Natural killer cell (primary cell): Measurements from ENCODE around the gene EPHB1. TPM values are rescaled to one million over a fixed set of nuclear protein-coding genes. Genes with fewer than 3 reads are reported as not detected.

Experiments
- ATAC-seq, 3 donors: fragments of 150-1000 bp in 2 of 3; fragments of 200-7000 bp in 1 of 3; cut with Tn5 transposase; 1 replicate in 1 of 3; 2 replicates in 2 of 3; pipeline ENCODE4 v1.10.0; 2021; ENCODE audit warnings: mild to moderate bottlenecking in 2 of 3, moderate library complexity in 2 of 3
- DNase-seq, 2 donors: peaks; one replicate each; pipeline versions ENCODE4 v3.0.0 to v3.0.0-alpha.2; 2013 to 2021; ENCODE audit warnings: mixed read lengths in 1 of 2
- H3K27ac ChIP-seq: one replicate; pipeline ENCODE4 v1.5.1; 2013; ENCODE audit warnings: mild to moderate bottlenecking, low read length
- H3K27me3 ChIP-seq: one replicate; pipeline ENCODE4 v1.6.1; 2013; ENCODE audit warnings: low read length; ENCODE audit not compliant: control insufficient read depth, insufficient read depth
- H3K36me3 ChIP-seq: one replicate; pipeline ENCODE4 v1.6.1; 2013; ENCODE audit warnings: low read length; ENCODE audit not compliant: control insufficient read depth, insufficient read depth
- H3K4me1 ChIP-seq: one replicate; pipeline ENCODE4 v1.6.1; 2013; ENCODE audit warnings: low read length; ENCODE audit not compliant: control insufficient read depth, insufficient read depth
- H3K4me3 ChIP-seq: one replicate; pipeline ENCODE4 v1.5.1; 2013; ENCODE audit warnings: low read length
- H3K9me3 ChIP-seq: one replicate; pipeline ENCODE4 v1.6.1; 2013; ENCODE audit warnings: low read length; ENCODE audit not compliant: control insufficient read depth, insufficient read depth
- H3K27ac Mint-ChIP-seq, 2 donors: one replicate each; pipeline ENCODE4 v1.8.0; 2022; ENCODE audit warnings: mild to moderate bottlenecking in 2 of 2, mixed read lengths in 2 of 2, moderate library complexity in 1 of 2
- H3K27me3 Mint-ChIP-seq, 2 donors: one replicate each; pipeline ENCODE4 v1.8.0; 2022; ENCODE audit warnings: low read depth in 2 of 2, mixed read lengths in 2 of 2
- H3K36me3 Mint-ChIP-seq: one replicate; pipeline ENCODE4 v1.8.0; 2022; ENCODE audit warnings: mixed read lengths
- H3K4me1 Mint-ChIP-seq, 2 donors: one replicate each; pipeline ENCODE4 v1.8.0; 2022; ENCODE audit warnings: mixed read lengths in 2 of 2
- H3K4me3 Mint-ChIP-seq: one replicate; pipeline ENCODE4 v1.8.0; 2022; ENCODE audit warnings: mild to moderate bottlenecking, moderate library complexity, mixed read lengths
- H3K9me3 Mint-ChIP-seq, 2 donors: one replicate each; pipeline ENCODE4 v1.8.0; 2022; ENCODE audit warnings: mixed read lengths in 2 of 2
- CTCF ChIP-seq: fragments of 200-600 bp; IDR thresholded peaks from one replicate; pipeline ENCODE4 v1.8.0; 2022; ENCODE audit warnings: antibody characterized with exemption
- WGBS: methylation state at CpG from one replicate; pipeline ENCODE4 v1.1.7; 2013; ENCODE audit warnings: missing lambda C conversion rate; ENCODE audit not compliant: insufficient coverage; 5-methylcytosine and 5-hydroxymethylcytosine counted together
- intact Hi-C: fragments of 100-400 bp; cut with micrococcal nuclease; formaldehyde crosslinking; loops from one replicate; pipeline ENCODE4 v1.14.2; 2022
- total RNA-seq, 4 donors: library from RNA; stranded (reverse); fragments of 120-200 nt in 1 of 4; gene quantifications; one replicate each; pipeline versions ENCODE4 v1.2.3 to v1.2.4, GENCODE V29; 2013 to 2022

The EPHB1 gene
- total RNA-seq, 3 donors from 2014 or later (not counting 1 experiment from before 2014, with no cell fraction given) = 0.60 TPM; not detected in 2

GRCh38 chr3:135097276-135097946, 302.4 kb downstream of the EPHB1 start:
- no peak overlapping the region for H3K27ac Mint-ChIP-seq
- peaks cover 0 to 2% of the 10 kb centered on the region in 2 donors for H3K27me3 Mint-ChIP-seq
- no peaks in the 10 kb centered on the region for H3K27me3 ChIP-seq
- H3K4me3 Mint-ChIP-seq = no peak overlapping the region
- H3K9me3 ChIP-seq = no peaks in the 10 kb centered on the region
- H3K9me3 Mint-ChIP-seq = peaks cover 2 to 4% of the 10 kb centered on the region in 2 donors
- no peak for DNase-seq
- no peaks in the 10 kb centered on the region for H3K4me1 Mint-ChIP-seq
- H3K27ac ChIP-seq = no peak overlapping the region
- intact Hi-C loops = no loop called here
- no peak for TF ChIP-seq CTCF
- no peak for ATAC-seq
- no peaks in the 10 kb centered on the region for H3K36me3 ChIP-seq
- H3K4me1 ChIP-seq = no peaks in the 10 kb centered on the region
- 84% methylated on average over 5 of the region's 5 CpGs for WGBS
- no peaks in the 10 kb centered on the region for H3K36me3 Mint-ChIP-seq
- no peak overlapping the region for H3K4me3 ChIP-seq

DNA sequence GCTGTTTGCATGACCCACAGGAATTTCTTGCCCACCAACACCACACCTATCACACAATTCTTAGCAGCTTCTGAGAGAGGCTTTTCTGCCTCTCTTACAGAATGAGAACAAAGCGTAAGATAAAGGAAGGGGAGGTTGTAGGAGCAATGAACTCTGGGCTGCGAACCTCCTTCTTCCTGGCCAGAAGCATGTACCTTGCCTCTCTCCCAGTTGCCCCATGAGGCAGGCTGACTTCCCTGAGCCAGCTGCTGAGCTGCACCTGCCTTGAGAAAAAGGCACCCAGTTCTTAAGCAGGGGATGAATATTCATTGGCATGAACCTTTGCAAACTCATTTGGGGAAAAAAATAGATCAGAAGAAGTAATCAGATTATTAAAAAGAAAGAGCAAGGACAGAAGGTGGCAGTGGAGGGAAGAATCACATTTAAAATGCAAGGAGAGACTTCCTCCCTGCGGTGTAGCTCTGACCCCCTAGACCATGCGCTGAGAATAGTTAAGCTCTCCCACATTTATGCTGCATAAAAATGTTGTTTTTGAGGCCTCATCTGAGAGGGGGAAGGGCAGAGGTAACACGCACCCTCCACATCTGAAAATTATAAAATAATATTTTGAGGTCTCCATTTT, 304.8 kb downstream of the EPHB1 start:
- DNase-seq (no peak), ATAC-seq (no peak)
- no peaks in the 10 kb centered on the region for H3K36me3 ChIP-seq
- no peaks in the 10 kb centered on the region for H3K36me3 Mint-ChIP-seq
- no peak overlapping the region for H3K27ac ChIP-seq
- no peaks in the 10 kb centered on the region for H3K4me1 Mint-ChIP-seq
- peaks cover 2% of the 10 kb centered on the region in 2 donors for H3K9me3 Mint-ChIP-seq
- H3K9me3 ChIP-seq = no peaks in the 10 kb centered on the region
- no peaks in the 10 kb centered on the region for H3K4me1 ChIP-seq
- TF ChIP-seq CTCF = no peak
- peaks cover 0 to 2% of the 10 kb centered on the region in 2 donors for H3K27me3 Mint-ChIP-seq
- H3K4me3 ChIP-seq = no peak overlapping the region
- H3K27me3 ChIP-seq = no peaks in the 10 kb centered on the region
- no peak overlapping the region for H3K27ac Mint-ChIP-seq
- H3K4me3 Mint-ChIP-seq = no peak overlapping the region
- WGBS = 82% methylated on average over 4 of the region's 5 CpGs
- intact Hi-C loops = no loop called here

DNA sequence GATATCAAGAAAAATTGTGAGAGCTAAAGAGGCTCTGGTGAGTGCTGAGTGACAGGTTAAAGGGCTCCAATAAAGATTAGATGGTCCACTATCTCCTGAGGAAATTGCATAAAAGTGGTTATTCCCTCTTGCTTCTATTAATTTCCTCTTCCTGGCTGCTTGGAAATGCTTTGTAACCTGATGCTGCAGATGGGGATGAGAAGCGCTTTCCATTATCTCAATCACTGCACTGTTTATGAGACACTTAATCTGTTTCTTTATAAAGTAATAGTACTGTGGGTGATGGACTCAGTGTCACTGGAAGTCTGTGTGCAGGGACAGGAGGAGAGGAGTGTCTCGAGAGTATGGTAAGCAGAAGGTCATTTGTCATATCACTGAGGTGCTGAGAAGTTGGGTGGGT, 305.3 kb downstream of the EPHB1 start:
- 65% methylated on average over 1 of the region's 2 CpGs for WGBS

More for the DNA sequence above, 305.3 kb downstream of the EPHB1 start:
- Mint-ChIP-seq H3K4me1 (no peaks in the 10 kb centered on the region), H3K9me3 (peaks cover 4 to 5% of the 10 kb centered on the region in 2 donors), H3K27me3 (peaks cover 0 to 2% of the 10 kb centered on the region in 2 donors), H3K36me3 (no peaks in the 10 kb centered on the region), H3K27ac (no peak overlapping the region), H3K4me3 (no peak overlapping the region)
- DNase-seq (no peak), ATAC-seq (no peak)
- H3K36me3 ChIP-seq = no peaks in the 10 kb centered on the region
- no peaks in the 10 kb centered on the region for H3K9me3 ChIP-seq
- TF ChIP-seq CTCF = no peak
- no peak overlapping the region for H3K27ac ChIP-seq
- H3K4me1 ChIP-seq = no peaks in the 10 kb centered on the region
- H3K27me3 ChIP-seq = no peaks in the 10 kb centered on the region
- no peak overlapping the region for H3K4me3 ChIP-seq
- intact Hi-C loops = no loop called here
